SU-DHL-6 (cell line): Measurements from ENCODE around the gene CDH24.

Experiments
- H2AFZ ChIP-seq: fragments of 200-600 bp; sonication (generic); 2 replicates; pipeline ENCODE4 v1.6.1; 2014; ENCODE audit warnings: low read depth, mild to moderate bottlenecking, moderate library complexity, mixed read lengths, antibody characterized with exemption, low read length; ENCODE audit not compliant: severe bottlenecking
- H3F3A ChIP-seq: fragments of 200-600 bp; shearing (Covaris generic); 2 replicates; pipeline ENCODE4 v1.6.0; 2016; ENCODE audit warnings: antibody characterized with exemption, mild to moderate bottlenecking; ENCODE audit not compliant: insufficient read depth
- H3K27ac ChIP-seq: fragments of 200-600 bp; sonication (generic); 2 replicates; pipeline ENCODE4 v1.5.1; 2016; ENCODE audit warnings: low read depth, mild to moderate bottlenecking, low read length, moderate library complexity, mixed read lengths
- H3K27me3 ChIP-seq: fragments of 200-600 bp; sonication (generic), shearing (Covaris generic); 2 replicates; pipeline ENCODE4 v1.6.0; 2014; ENCODE audit warnings: mild to moderate bottlenecking, low read length
- H3K36me3 ChIP-seq: fragments of 200-600 bp; sonication (generic); 2 replicates; pipeline ENCODE4 v1.6.1; 2014; ENCODE audit warnings: mild to moderate bottlenecking, low read length, mixed read lengths
- H3K4me2 ChIP-seq: fragments of 300-600, 200-600 bp; shearing (Covaris generic), sonication (generic); 2 replicates; pipeline ENCODE4 v1.6.0; 2014; ENCODE audit warnings: low read length, low read depth, mild to moderate bottlenecking; ENCODE audit not compliant: poor library complexity, severe bottlenecking
- H3K4me3 ChIP-seq: fragments of 200-600 bp; sonication (generic); 2 replicates; pipeline ENCODE4 v1.5.1; 2014; ENCODE audit warnings: antibody characterized with exemption, low read length, mild to moderate bottlenecking, mixed read lengths; ENCODE audit not compliant: insufficient read depth, poor library complexity, severe bottlenecking
- H3K79me2 ChIP-seq: fragments of 200-600 bp; sonication (generic); 2 replicates; pipeline ENCODE4 v1.6.1; 2014; ENCODE audit warnings: mild to moderate bottlenecking, low read length, moderate library complexity; ENCODE audit not compliant: insufficient read depth
- H3K9ac ChIP-seq: fragments of 200-600 bp; sonication (generic); 2 replicates; pipeline ENCODE4 v1.7.0; 2014; ENCODE audit warnings: mild to moderate bottlenecking, low read length
- H3K9me2 ChIP-seq: fragments of 200-600 bp; sonication (generic); replicated peaks from 2 replicates; pipeline ENCODE4 v1.6.1; 2014; ENCODE audit warnings: low read length; ENCODE audit not compliant: insufficient read depth
- H3K9me3 ChIP-seq: fragments of 200-600 bp; sonication (generic); 2 replicates; pipeline ENCODE4 v1.6.1; 2014; ENCODE audit warnings: low read length, mixed read lengths; ENCODE audit not compliant: insufficient read depth
- H4K20me1 ChIP-seq: fragments of 200-600 bp; sonication (generic); 2 replicates; pipeline ENCODE4 v1.6.1; 2014; ENCODE audit warnings: low read depth, mild to moderate bottlenecking, antibody characterized with exemption, low read length, moderate library complexity, mixed read lengths
- CTCF ChIP-seq: fragments of 200-600 bp; sonication (generic); IDR thresholded peaks from one replicate; pipeline ENCODE4 v1.5.1; 2017; ENCODE audit warnings: antibody characterized with exemption, mild to moderate bottlenecking, low read length, moderate library complexity; ENCODE audit not compliant: insufficient read depth, poor library complexity, severe bottlenecking
- EZH2phosphoT487 ChIP-seq: fragments of 200-600 bp; sonication (generic), shearing (Covaris generic); conservative IDR thresholded peaks from 2 replicates; pipeline ENCODE4 v1.6.1; 2018; ENCODE audit warnings: mild to moderate bottlenecking, antibody characterized with exemption, low read length, moderate library complexity, mixed read lengths

Gene CDH24

GRCh38 chr14:23009483-23009938 lies 47.8 kb downstream of the CDH24 start:
- Histone ChIP-seq H3K9me2 (no peaks in the 10 kb centered on the region), H3K9ac (peak overlapping the region; percentile 56), H2AFZ (peak overlapping the region; percentile 98), H4K20me1 (no peaks in the 10 kb centered on the region), H3F3A (peaks cover 43% of the 10 kb centered on the region), H3K36me3 (no peaks in the 10 kb centered on the region), H3K4me3 (peak overlapping the region; percentile 55), H3K9me3 (no peaks in the 10 kb centered on the region), H3K79me2 (no peaks in the 10 kb centered on the region), H3K27ac (peak overlapping the region; percentile 81), H3K27me3 (no peaks in the 10 kb centered on the region), H3K4me2 (peak overlapping the region; percentile 94)
- TF ChIP-seq CTCF (no peak), EZH2phosphoT487 (no peak)

GRCh38 chr14:23008831-23009230 lies 48.5 kb downstream of the CDH24 start:
- Histone ChIP-seq H3K9ac (peak overlapping the region; percentile 56), H3K4me3 (peak overlapping the region; percentile 55), H3K4me2 (peak overlapping the region; percentile 94), H3F3A (peaks cover 43% of the 10 kb centered on the region), H3K9me2 (no peaks in the 10 kb centered on the region), H3K27me3 (no peaks in the 10 kb centered on the region), H4K20me1 (no peaks in the 10 kb centered on the region), H3K36me3 (no peaks in the 10 kb centered on the region), H2AFZ (peak overlapping the region; percentile 2), H3K9me3 (no peaks in the 10 kb centered on the region), H3K79me2 (no peaks in the 10 kb centered on the region), H3K27ac (peak overlapping the region; percentile 81)
- TF ChIP-seq EZH2phosphoT487: no peak
- no peak for TF ChIP-seq CTCF

GRCh38 chr14:23006544-23007419 lies 50.5 kb downstream of the CDH24 start:
- Histone ChIP-seq H3K79me2 (no peaks in the 10 kb centered on the region), H3K27ac (peak overlapping the region; percentile 84), H3K9me3 (no peaks in the 10 kb centered on the region), H3K4me3 (peak overlapping the region; percentile 61), H3F3A (peaks cover 43% of the 10 kb centered on the region), H3K4me2 (peak overlapping the region; percentile 78), H3K9ac (peak overlapping the region; percentile 88), H3K36me3 (no peaks in the 10 kb centered on the region), H2AFZ (peak overlapping the region; percentile 70), H3K9me2 (no peaks in the 10 kb centered on the region), H4K20me1 (no peaks in the 10 kb centered on the region), H3K27me3 (no peaks in the 10 kb centered on the region)
- no peak for TF ChIP-seq EZH2phosphoT487
- no peak for TF ChIP-seq CTCF
